GM18909 (cell line): ENCODE measurements around the gene DARS1.

Experiments
- ATAC-seq: cut with Tn5 transposase; IDR thresholded peaks from one replicate; pipeline ENCODE4 v1.9.1; 2021; ENCODE audit warnings: mild to moderate bottlenecking; ENCODE audit not compliant: unreplicated experiment, poor library complexity

DARS1 gene

GRCh38 chr2:136016836-136017235, 31.4 kb upstream of the DARS1 start:
- ATAC-seq: no peak

GRCh38 chr2:136016427-136016826, 31.0 kb upstream of the DARS1 start:
- ATAC-seq: no peak

GRCh38 chr2:136015699-136016098, 30.3 kb upstream of the DARS1 start:
- ATAC-seq: no peak

GRCh38 chr2:136014411-136014810, 29.0 kb upstream of the DARS1 start:
- no peak for ATAC-seq

GRCh38 chr2:136013955-136014354, 28.5 kb upstream of the DARS1 start:
- ATAC-seq: no peak

GRCh38 chr2:136013136-136013685, 27.8 kb upstream of the DARS1 start:
- no peak for ATAC-seq

- ATAC-seq: no peak
These were observed 26.9 kb upstream of the DARS1 start for GRCh38 chr2:136012315-136012714.

- ATAC-seq: no peak
These were observed 24.7 kb upstream of the DARS1 start for GRCh38 chr2:136010126-136010525.

GRCh38 chr2:136008205-136008865, 22.9 kb upstream of the DARS1 start:
- ATAC-seq: peak; percentile 65

GRCh38 chr2:136006658-136007057, 21.2 kb upstream of the DARS1 start:
- no peak for ATAC-seq

GRCh38 chr2:136005462-136006196, 20.2 kb upstream of the DARS1 start:
- peak; percentile 57 for ATAC-seq

GRCh38 chr2:136004965-136005364, 19.5 kb upstream of the DARS1 start:
- no peak for ATAC-seq

- no peak for ATAC-seq
These were observed 15.7 kb upstream of the DARS1 start for GRCh38 chr2:136001131-136001530.

GRCh38 chr2:136000502-136000901, 15.1 kb upstream of the DARS1 start:
- ATAC-seq: peak; percentile 70

GRCh38 chr2:135999899-136000298, 14.5 kb upstream of the DARS1 start:
- ATAC-seq: no peak

GRCh38 chr2:135998879-135999278, 13.5 kb upstream of the DARS1 start:
- ATAC-seq: no peak

- peak; percentile 61 for ATAC-seq
These were observed 12.0 kb upstream of the DARS1 start for GRCh38 chr2:135997380-135997779.

GRCh38 chr2:135996304-135996703, 10.9 kb upstream of the DARS1 start:
- no peak for ATAC-seq

- ATAC-seq: no peak
These were observed 8.9 kb upstream of the DARS1 start for GRCh38 chr2:135994281-135994680.

- no peak for ATAC-seq
These were observed 8.0 kb upstream of the DARS1 start for GRCh38 chr2:135993421-135993820.

- ATAC-seq: no peak
These were observed 6.4 kb upstream of the DARS1 start for GRCh38 chr2:135991861-135992260.

- ATAC-seq: no peak
These were observed 2.0 kb upstream of the DARS1 start for GRCh38 chr2:135987441-135987840.
